A673 (cell line): ENCODE data around the gene TMEFF2. TPM values are rescaled to one million over a fixed set of nuclear protein-coding genes. Genes with fewer than 3 reads are reported as not detected.

Experiments used
- BruUV-seq: library from RNA; stranded (reverse); fragments of 400-500 nt; replicated peaks from 2 replicates; lab custom pipeline; 2021; lab: Mats Ljungman, UMichigan
- CTCF ChIA-PET: fragments of 300-600 bp; sonication (Branson Sonifier 250); formaldehyde crosslinking; loops from one replicate; lab custom pipeline; 2022; ENCODE audit warnings: antibody characterized with exemption; lab: Charles Lee
- POLR2A ChIA-PET: fragments of 300-600 bp; sonication (Branson Sonifier 250); formaldehyde crosslinking; loops from one replicate; lab custom pipeline; 2022; ENCODE audit warnings: antibody characterized with exemption; ENCODE audit not compliant: low non-redundant PET; lab: Charles Lee
- DNase-seq: peaks from one replicate; pipeline ENCODE4 v3.0.0-alpha.2; 2015; ENCODE audit warnings: low spot score
- H3K27ac ChIP-seq: fragments of 200-600 bp; sonication (generic); 2 replicates; pipeline ENCODE4 v1.5.1; 2016; ENCODE audit warnings: mixed run types, low read depth, mild to moderate bottlenecking, mixed read lengths, antibody characterized with exemption, low read length; ENCODE audit not compliant: poor library complexity, severe bottlenecking
- H3K27me3 ChIP-seq: fragments of 200-600 bp; sonication (generic); replicated peaks from 2 replicates; pipeline ENCODE4 v1.6.1; 2017; ENCODE audit warnings: mixed run types, low read depth, mild to moderate bottlenecking, mixed read lengths, antibody characterized with exemption, low read length; ENCODE audit not compliant: insufficient read depth, poor library complexity
- H3K36me3 ChIP-seq: fragments of 200-600 bp; sonication (generic); 2 replicates; pipeline ENCODE4 v1.6.1; 2016; ENCODE audit warnings: mixed run types, mild to moderate bottlenecking, mixed read lengths, antibody characterized with exemption, low read length; ENCODE audit not compliant: insufficient read depth, poor library complexity, severe bottlenecking
- H3K4me1 ChIP-seq: fragments of 200-600 bp; sonication (generic); 2 replicates; pipeline ENCODE4 v1.6.1; 2017; ENCODE audit warnings: mixed run types, mild to moderate bottlenecking, mixed read lengths, antibody characterized with exemption, low read length; ENCODE audit not compliant: insufficient read depth, poor library complexity, severe bottlenecking
- H3K4me3 ChIP-seq: fragments of 200-600 bp; sonication (generic); 2 replicates; pipeline ENCODE4 v1.5.1; 2016; ENCODE audit warnings: low read depth, mixed run types, mild to moderate bottlenecking, mixed read lengths, low read length; ENCODE audit not compliant: poor library complexity, severe bottlenecking
- H3K9me3 ChIP-seq: fragments of 200-600 bp; sonication (generic); 2 replicates; pipeline ENCODE4 v1.6.1; 2016; ENCODE audit warnings: mixed run types, low read depth, mild to moderate bottlenecking, mixed read lengths, antibody characterized with exemption, low read length; ENCODE audit not compliant: poor library complexity, severe bottlenecking
- EZH2 ChIP-seq: fragments of 200-600 bp; sonication (generic); IDR thresholded peaks from 2 replicates; pipeline ENCODE4 v1.6.1; 2017; ENCODE audit warnings: borderline replicate concordance, low read depth, mild to moderate bottlenecking, mixed read lengths, antibody characterized with exemption, low read length; ENCODE audit not compliant: poor library complexity, severe bottlenecking
- intact Hi-C: fragments of 100-400 bp; cut with micrococcal nuclease; formaldehyde crosslinking; loops from one replicate; pipeline ENCODE4 v1.10.0; 2022; ENCODE audit not compliant: unreplicated experiment
- total RNA-seq: library from RNA; stranded (reverse); gene quantifications from 2 replicates; pipeline ENCODE4 v1.2.3, GENCODE V29; 2021
- TF ChIP-seq, protein P1 (sequence below): fragments of 300-800, 200-600 bp; sonication (generic); conservative IDR thresholded peaks from 2 replicates; pipeline ENCODE4 v1.5.1; 2017; ENCODE audit warnings: low read depth, mild to moderate bottlenecking, antibody characterized with exemption, low read length, moderate library complexity, mixed read lengths

TMEFF2 gene
- total RNA-seq, 1 experiment from 2014 or later: 7.0 TPM

DNA sequence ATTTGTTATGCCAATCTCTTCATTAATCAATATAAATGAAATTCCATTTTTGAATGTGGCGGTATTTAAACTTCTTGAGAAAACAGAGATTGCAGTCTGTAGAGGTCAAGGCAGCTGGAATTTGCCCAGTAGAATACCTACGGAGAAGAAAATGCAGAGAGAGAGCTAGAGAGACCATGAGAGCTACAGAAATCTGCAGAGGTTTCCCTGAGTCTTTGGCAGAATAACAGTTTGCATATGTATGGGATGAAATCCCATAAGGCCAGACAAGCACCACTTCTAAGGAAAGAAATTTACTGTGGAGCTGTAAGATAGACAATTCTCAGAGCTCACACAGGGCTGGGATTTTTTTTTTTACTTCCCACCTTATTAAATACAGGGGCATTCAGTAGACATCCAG, 23.6 kb upstream of the TMEFF2 start:
- ChIA-PET POLR2A (no interaction called here), CTCF (no interaction called here)
- Histone ChIP-seq H3K27me3 (no peaks in the 10 kb centered on the region), H3K9me3 (no peaks in the 10 kb centered on the region), H3K36me3 (no peaks in the 10 kb centered on the region), H3K27ac (no peak overlapping the region), H3K4me3 (no peak overlapping the region), H3K4me1 (no peaks in the 10 kb centered on the region)
- intact Hi-C loops: no loop called here
- TF ChIP-seq, protein P1, sequence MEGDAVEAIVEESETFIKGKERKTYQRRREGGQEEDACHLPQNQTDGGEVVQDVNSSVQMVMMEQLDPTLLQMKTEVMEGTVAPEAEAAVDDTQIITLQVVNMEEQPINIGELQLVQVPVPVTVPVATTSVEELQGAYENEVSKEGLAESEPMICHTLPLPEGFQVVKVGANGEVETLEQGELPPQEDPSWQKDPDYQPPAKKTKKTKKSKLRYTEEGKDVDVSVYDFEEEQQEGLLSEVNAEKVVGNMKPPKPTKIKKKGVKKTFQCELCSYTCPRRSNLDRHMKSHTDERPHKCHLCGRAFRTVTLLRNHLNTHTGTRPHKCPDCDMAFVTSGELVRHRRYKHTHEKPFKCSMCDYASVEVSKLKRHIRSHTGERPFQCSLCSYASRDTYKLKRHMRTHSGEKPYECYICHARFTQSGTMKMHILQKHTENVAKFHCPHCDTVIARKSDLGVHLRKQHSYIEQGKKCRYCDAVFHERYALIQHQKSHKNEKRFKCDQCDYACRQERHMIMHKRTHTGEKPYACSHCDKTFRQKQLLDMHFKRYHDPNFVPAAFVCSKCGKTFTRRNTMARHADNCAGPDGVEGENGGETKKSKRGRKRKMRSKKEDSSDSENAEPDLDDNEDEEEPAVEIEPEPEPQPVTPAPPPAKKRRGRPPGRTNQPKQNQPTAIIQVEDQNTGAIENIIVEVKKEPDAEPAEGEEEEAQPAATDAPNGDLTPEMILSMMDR: no peak
- no peak for TF ChIP-seq EZH2
- no TSS peak for BruUV-seq
- no peak for DNase-seq

DNA sequence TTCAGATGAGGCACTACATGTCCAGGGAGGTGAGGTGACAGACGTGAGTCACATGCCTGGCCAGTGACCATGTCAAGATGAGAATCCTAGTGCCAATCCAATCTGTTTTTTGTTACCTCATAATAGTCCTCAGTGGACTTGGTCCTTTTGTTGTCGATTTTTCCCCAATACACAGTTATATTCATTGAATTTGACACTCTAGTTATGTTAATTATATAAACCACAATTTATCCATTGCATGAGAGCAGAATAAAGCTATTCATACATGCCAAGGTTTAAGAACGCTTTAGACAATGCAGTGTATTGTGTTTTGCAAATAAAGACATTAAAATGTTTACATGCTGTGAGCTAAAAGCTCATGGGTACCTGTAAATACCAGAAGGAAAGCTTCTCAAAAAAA, 21.6 kb upstream of the TMEFF2 start:
- no peaks in the 10 kb centered on the region for H3K36me3 ChIP-seq
- no peaks in the 10 kb centered on the region for H3K27me3 ChIP-seq
- no peak for TF ChIP-seq EZH2
- TF ChIP-seq, protein P1: no peak
- CTCF ChIA-PET: no interaction called here
- no peak overlapping the region for H3K4me3 ChIP-seq
- no peaks in the 10 kb centered on the region for H3K4me1 ChIP-seq
- POLR2A ChIA-PET: no interaction called here
- no peak for DNase-seq
- no peak overlapping the region for H3K27ac ChIP-seq
- intact Hi-C loops: no loop called here
- H3K9me3 ChIP-seq: no peaks in the 10 kb centered on the region
- no TSS peak for BruUV-seq

DNA sequence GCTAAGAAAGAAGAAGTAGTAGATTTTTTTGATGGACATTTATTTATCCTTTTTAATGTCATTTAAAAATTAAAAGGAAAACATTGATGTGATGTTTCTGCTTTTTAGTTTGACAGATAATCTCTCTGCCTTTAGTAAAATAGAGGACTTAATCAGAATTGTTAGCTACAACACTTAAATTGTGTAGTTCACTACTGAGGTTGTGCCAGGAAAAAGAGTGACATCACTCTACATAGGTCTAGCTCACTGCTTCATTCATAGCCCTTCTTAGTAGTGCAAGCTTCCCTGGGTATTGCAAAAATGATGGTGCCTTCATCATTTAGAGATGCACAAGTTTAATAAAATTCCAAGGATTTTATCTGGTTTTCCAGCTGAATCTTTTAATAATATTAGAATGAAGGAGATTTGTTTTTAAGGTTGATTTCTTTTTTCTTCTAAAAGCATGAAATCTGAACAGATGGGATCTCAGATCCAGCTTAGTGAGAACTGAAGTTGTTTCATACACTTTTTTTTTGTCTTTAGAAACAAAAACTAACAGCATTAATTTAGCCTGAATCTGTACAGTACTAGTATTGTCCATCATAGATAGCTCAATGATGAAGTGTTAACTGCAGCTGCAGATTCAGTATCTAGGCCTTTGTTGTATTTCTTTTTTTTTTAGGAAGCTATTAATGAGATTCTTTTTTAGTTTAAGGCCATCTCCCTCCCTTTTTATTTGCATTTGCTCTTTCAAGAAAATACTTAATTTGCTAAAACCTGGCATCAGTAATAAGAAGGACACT, 20.6 kb upstream of the TMEFF2 start:
- Histone ChIP-seq H3K27ac (no peak overlapping the region), H3K9me3 (no peaks in the 10 kb centered on the region), H3K4me1 (no peaks in the 10 kb centered on the region), H3K27me3 (no peaks in the 10 kb centered on the region), H3K36me3 (no peaks in the 10 kb centered on the region), H3K4me3 (no peak overlapping the region)
- BruUV-seq: no TSS peak
- no peak for DNase-seq
- intact Hi-C loops: no loop called here
- ChIA-PET POLR2A (no interaction called here), CTCF (no interaction called here)
- TF ChIP-seq EZH2: no peak
- TF ChIP-seq, protein P1: no peak
